ENCODE measurements around the gene TMEM183A. TPM values are rescaled to one million over a fixed set of nuclear protein-coding genes. Genes with fewer than 3 reads are reported as not detected.
"Not testable (repeated sequence)": the region's sequence is repeated elsewhere in the genome, so short reads cannot be mapped to it uniquely, and the experiment has no call there.

Gene TMEM183A
- total and polyA plus RNA-seq, 8 donors, result 33.3 to 177 (median 56.3) TPM

DNA sequence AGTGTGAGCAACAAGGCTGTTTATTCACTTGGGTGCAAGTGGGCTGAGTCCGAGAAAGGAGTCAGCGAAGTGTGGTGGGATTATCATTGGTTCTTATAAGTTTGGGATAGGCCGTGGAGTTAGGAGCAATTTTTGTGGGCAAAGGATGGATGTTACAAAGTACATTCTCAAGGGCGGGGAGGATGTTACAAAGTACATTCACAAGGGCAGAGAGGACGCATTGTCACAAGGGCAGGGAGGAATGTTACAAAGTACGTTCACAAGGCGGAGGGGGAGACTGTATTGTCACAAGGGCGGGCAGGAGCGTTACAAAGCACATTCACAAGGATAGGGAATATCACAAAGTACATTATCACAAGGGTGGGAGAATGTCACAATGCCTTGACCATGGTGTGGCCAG lies 5.2 kb upstream of the TMEM183A start:
- H3K36me3 ChIP-seq, result no peaks in the 10 kb centered on the region
- H3K4me1 ChIP-seq, result peaks cover 0 to 17% (median 10%) of the 10 kb centered on the region in 4 donors
- no peaks in the 10 kb centered on the region for H3K9me3 ChIP-seq
- TF ChIP-seq, protein P1, sequence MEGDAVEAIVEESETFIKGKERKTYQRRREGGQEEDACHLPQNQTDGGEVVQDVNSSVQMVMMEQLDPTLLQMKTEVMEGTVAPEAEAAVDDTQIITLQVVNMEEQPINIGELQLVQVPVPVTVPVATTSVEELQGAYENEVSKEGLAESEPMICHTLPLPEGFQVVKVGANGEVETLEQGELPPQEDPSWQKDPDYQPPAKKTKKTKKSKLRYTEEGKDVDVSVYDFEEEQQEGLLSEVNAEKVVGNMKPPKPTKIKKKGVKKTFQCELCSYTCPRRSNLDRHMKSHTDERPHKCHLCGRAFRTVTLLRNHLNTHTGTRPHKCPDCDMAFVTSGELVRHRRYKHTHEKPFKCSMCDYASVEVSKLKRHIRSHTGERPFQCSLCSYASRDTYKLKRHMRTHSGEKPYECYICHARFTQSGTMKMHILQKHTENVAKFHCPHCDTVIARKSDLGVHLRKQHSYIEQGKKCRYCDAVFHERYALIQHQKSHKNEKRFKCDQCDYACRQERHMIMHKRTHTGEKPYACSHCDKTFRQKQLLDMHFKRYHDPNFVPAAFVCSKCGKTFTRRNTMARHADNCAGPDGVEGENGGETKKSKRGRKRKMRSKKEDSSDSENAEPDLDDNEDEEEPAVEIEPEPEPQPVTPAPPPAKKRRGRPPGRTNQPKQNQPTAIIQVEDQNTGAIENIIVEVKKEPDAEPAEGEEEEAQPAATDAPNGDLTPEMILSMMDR (IDR thresholded peaks at IDR 0.05), result no peak
- no peak for TF ChIP-seq EP300 (IDR thresholded peaks at IDR 0.05)
- TF ChIP-seq POLR2A (IDR thresholded peaks at IDR 0.05), result no peak
- no peak for DNase-seq
- intact Hi-C loops (cut with DNase I; ENCODE audit: low total_unique reads), result no loop called here
- H3K27ac ChIP-seq, result no peak overlapping the region
- H3K27me3 ChIP-seq, result peaks cover 0 to 7% (median 0%) of the 10 kb centered on the region in 3 donors
- H3K4me3 ChIP-seq, result no peak overlapping the region
- 68 to 74% (median 71%) methylated on average over 9 of the region's 9 CpGs for WGBS, 5 donors

DNA sequence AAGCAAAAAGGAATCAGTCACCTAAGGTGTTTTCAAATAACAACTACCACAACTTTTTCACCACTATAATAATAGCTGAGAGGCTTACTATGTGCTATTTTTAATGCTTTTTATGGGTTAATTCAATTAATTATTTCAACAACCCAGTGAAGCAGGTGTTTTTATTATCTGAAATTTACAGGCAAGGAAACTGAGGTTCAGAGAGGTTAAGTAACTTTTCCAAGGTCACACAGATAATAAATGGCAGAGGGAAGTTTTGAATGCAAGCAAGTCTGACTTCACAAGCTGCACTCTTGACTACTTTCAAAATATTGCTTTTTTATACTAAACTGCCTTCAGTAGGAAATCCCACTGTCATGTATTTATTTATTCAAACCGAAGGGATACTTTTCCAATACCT lies 4.2 kb upstream of the TMEM183A start:
- no peak overlapping the region for H3K4me3 ChIP-seq
- TF ChIP-seq POLR2AphosphoS5 (IDR thresholded peaks at IDR 0.05) (no peak), EP300 (IDR thresholded peaks at IDR 0.05) (no peak), POLR2A (IDR thresholded peaks at IDR 0.05) (no peak)
- TF ChIP-seq, protein P1 (IDR thresholded peaks at IDR 0.05), result no peak
- no peaks in the 10 kb centered on the region for H3K36me3 ChIP-seq
- no peaks in the 10 kb centered on the region for H3K9me3 ChIP-seq
- H3K4me1 ChIP-seq, result peaks cover 0 to 18% (median 11%) of the 10 kb centered on the region in 4 donors
- no peak overlapping the region for H3K27ac ChIP-seq
- WGBS, 5 donors, result 75 to 92% (median 81%) methylated on average over 1 of the region's 1 CpG
- peaks cover 0 to 7% (median 0%) of the 10 kb centered on the region in 3 donors for H3K27me3 ChIP-seq
- DNase-seq, result no peak
- intact Hi-C loops (cut with DNase I; ENCODE audit: low total_unique reads), result no loop called here

DNA sequence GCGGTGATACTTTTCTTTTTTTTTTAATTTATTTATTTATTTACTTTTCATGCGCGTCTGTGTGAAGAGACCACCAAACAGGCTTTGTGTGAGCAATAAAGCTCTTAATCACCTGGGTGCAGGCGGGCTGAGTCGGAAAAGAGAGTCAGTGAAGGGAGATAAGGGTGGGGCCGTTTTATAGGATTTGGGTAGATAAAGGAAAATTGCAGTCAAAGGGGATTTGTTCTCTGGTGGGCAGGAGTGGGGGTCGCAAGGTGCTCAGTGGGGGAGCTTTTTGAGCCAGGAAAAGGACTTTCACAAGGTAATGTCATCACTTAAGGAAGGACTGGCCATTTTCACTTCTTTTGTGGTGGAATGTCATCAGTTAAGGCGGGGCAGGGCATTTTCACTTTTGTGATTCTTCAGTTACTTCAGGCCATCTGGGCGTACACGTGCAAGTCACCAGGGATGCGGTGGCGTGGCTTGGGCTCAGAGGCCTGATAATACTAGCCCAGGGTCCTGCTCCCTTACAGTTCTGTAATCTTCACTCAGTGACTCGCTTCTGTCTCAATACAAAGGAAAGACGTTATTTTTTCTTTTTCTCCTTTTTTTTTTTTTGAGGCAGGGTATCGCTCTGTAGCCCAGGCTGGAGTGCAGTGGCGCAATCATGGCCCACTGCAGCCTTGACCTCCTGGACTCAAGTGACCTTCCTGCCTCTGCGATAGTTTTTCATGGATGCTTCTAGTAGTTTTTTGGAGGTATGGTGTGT lies 1.6 kb upstream of the TMEM183A start:
- intact Hi-C loops (cut with DNase I; ENCODE audit: low total_unique reads); H3K9me3 ChIP-seq; DNase-seq; H3K27ac ChIP-seq; H3K27me3 ChIP-seq; H3K4me3 ChIP-seq: not testable (repeated sequence)
- H3K36me3 ChIP-seq, result peaks cover 9 to 22% (median 19%) of the 10 kb centered on the region in 4 donors
- peaks cover 10 to 35% (median 27%) of the 10 kb centered on the region in 4 donors for H3K4me1 ChIP-seq
- 73 to 79% (median 75%) methylated on average over 17 of the region's 17 CpGs for WGBS, 5 donors

DNA sequence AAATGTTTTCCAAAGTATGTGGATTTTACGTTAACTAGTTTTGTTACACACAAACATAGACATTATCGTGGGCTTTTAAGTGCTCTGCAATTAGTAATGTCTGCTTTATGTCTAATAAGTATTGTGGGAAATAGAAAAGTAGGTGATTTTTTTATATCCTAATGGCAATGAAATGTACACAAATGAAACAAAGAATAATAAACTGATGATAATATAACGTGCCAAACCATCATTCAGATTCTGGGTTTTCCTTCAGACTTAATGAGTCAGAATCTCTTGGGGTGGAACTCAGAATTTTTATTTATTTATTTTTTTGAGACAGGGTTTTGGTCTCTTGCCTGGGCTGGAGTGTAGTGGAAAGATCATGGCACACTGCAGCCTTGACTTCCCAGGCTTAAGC lies 2.0 kb downstream of the TMEM183A start:
- TF ChIP-seq POLR2A (IDR thresholded peaks at IDR 0.05), result no peak
- TF ChIP-seq POLR2AphosphoS5 (IDR thresholded peaks at IDR 0.05), result no peak
- TF ChIP-seq, protein P1 (IDR thresholded peaks at IDR 0.05), result no peak
- no peak for TF ChIP-seq EP300 (IDR thresholded peaks at IDR 0.05)
- no peak for DNase-seq
- H3K36me3 ChIP-seq, result peaks cover 20 to 57% (median 56%) of the 10 kb centered on the region in 4 donors
- peaks cover 10 to 48% (median 30%) of the 10 kb centered on the region in 4 donors for H3K4me1 ChIP-seq
- no peak overlapping the region for H3K27ac ChIP-seq
- no peaks in the 10 kb centered on the region for H3K27me3 ChIP-seq
- 72 to 81% (median 77%) methylated on average over 3 of the region's 3 CpGs for WGBS, 5 donors
- no peak overlapping the region for H3K4me3 ChIP-seq
- intact Hi-C loops (cut with DNase I; ENCODE audit: low total_unique reads), result no loop called here
- H3K9me3 ChIP-seq, result no peaks in the 10 kb centered on the region

DNA sequence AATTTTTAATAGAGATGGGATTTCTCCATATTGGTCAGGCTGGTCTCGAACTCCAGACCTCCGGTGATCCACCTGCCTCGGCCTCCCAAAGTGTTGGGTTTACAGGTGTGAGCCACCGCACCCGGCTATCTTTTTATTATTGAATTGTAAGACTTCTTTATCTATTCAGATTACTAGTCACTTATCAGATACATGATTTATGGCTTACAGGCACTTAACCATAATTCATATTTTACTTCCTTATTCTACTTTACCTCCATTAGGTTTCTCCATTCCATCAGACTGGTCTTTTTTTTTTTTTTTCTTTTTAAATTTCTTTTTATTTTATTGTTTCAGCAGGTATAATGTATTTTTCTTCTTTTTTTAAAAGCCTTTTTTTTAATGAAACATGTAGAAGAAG lies 4.4 kb downstream of the TMEM183A start:
- no peaks in the 10 kb centered on the region for H3K27me3 ChIP-seq
- WGBS, 5 donors, result 89 to 96% (median 93%) methylated on average over 5 of the region's 5 CpGs
- no peak overlapping the region for H3K4me3 ChIP-seq
- intact Hi-C loops (cut with DNase I; ENCODE audit: low total_unique reads), result no loop called here
- H3K4me1 ChIP-seq, result peaks cover 10 to 39% (median 24%) of the 10 kb centered on the region in 4 donors
- H3K27ac ChIP-seq, result no peak overlapping the region
- no peaks in the 10 kb centered on the region for H3K9me3 ChIP-seq
- no peak for DNase-seq
- TF ChIP-seq, protein P1 (IDR thresholded peaks at IDR 0.05), result no peak
- TF ChIP-seq POLR2A (IDR thresholded peaks at IDR 0.05) (no peak), EP300 (IDR thresholded peaks at IDR 0.05) (no peak), POLR2AphosphoS5 (IDR thresholded peaks at IDR 0.05) (no peak)
- H3K36me3 ChIP-seq, result peaks cover 40 to 81% (median 80%) of the 10 kb centered on the region in 4 donors
